GM19372 (cell line): Measurements from ENCODE around the gene SLC25A48.

Experiments used
- ATAC-seq: cut with Tn5 transposase; IDR thresholded peaks from one replicate; pipeline ENCODE4 v1.9.1; 2021; ENCODE audit warnings: mild to moderate bottlenecking, low read depth, moderate library complexity; ENCODE audit not compliant: unreplicated experiment

SLC25A48 gene

DNA sequence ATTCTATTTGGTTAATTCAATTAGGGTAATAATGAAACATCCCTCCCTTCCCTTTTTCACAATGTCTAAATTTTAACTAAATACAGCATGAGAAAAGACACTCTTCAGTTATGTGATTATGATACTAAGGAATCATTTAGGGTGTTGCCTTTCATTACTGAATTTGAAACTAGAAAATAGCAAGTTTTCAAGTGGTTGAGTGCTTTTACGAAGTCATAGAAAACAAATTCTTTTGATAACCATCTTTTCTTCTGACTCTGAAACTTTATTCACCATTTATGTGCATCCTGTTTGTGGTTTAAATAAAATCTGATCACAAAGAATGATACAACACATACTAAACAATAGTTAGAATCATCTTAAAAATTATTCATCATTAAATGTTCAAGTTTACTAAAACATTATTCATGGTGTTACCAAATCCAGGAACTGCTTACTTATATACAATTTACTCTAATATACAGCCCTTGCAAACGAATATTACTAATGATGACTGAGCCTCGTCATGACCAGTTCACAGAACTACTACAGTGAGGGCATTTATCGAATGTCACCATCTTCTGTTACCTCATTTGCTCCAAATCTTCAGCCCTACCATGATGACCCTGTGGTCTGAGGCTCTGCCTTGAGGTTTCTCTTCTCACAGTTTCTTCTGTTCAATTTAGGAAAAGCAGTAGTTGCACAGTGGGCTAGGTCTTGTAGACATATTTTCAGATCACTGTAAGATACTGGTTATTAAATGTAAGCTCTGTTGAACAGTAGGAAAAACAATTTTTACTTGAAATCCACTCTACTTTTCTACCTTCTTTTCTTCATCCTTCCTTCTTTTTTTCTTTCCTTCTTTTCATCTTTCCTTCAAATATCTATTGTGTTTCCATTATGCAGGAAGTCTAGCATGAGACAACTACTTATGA, 79.5 kb downstream of the SLC25A48 start:
- no peak for ATAC-seq

DNA sequence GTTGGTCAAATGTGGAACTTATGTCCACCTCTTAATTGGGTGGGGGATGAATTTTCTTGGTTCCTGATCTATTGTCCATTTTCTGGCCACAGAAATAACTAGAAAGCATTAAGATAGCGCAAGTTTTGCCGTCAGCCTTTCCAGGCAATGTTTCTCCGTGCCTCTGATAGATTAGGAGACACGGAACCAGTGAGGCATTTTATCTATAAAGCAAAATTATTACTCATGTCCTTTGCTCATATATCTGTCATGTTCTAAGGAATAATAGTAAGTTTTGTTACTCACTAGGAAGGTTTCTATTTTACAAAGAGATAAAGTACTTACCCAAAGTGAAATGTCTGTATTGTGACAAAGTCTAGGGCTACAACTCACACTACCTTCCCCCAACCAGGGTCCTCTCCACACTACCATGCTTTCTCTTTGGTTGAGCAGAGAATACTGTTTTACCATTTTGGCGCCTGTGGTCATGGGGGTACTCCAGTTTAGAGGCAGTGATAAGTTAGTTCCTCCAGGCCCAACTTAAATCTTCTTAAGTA, 81.1 kb downstream of the SLC25A48 start:
- ATAC-seq = no peak

DNA sequence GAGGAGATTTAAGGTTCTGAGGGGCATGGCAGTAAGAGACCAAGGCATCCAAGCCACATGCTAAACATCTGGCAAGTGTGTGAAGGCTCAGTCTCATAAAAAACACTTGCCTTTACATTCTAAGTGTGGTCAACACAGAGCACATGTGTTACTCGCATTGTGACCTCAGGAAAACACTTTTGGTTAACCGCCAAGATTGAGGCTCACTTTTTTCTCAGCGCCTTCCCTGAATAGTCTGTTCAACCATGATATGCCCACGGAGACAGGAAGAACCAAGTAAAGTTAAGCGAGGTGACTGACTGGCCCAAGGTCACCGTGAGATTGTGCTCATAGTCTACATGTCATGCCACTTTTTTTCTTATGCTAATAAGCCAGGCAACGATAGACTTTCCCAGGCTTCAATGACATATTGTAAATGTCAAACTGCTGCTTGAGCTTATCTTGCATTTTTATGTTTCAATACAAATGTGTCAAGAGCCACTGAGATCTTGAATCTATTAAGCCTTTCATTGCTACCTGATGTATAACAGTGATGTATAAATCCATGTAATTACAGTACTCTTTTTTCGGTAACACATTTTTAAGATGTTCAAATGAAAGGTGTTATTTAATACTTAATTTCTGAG, 82.3 kb downstream of the SLC25A48 start:
- ATAC-seq = no peak

DNA sequence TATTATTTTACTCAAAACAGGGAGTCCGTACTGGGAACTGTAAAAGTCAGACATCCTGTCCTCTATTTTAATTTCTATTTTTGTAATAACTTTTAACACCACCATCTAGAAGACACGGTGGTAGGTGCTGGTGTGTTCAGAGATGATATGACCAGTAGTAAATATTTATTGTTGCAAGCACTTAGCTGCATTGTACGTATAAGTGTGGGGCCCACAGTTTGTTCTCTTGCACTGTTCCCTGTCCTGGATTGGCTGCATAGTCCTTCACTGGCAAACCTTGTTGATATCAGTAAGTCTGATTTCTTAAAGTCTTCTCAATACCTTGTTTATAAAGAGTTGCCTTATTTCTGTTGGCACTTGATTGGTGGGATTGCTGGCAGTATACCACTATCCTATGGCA, 85.7 kb downstream of the SLC25A48 start:
- no peak for ATAC-seq

DNA sequence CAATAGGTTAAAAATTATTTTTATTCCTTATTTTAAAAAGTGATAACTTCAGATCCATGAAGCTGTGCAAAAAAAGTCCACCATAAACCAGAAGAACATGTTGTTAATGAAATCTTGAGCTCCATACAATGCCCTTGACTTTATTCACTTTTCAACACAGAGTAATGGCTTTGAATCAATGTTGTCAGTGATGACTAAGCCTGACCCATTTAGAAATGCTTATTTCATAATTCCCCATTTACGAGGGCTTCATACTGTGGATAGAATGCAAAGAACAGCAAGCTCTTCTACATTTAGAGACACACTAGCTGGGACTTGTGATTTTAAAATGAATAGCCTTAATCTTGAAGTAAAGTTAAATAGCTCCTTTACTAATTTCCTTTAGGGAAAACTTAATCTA, 86.9 kb downstream of the SLC25A48 start:
- no peak for ATAC-seq

DNA sequence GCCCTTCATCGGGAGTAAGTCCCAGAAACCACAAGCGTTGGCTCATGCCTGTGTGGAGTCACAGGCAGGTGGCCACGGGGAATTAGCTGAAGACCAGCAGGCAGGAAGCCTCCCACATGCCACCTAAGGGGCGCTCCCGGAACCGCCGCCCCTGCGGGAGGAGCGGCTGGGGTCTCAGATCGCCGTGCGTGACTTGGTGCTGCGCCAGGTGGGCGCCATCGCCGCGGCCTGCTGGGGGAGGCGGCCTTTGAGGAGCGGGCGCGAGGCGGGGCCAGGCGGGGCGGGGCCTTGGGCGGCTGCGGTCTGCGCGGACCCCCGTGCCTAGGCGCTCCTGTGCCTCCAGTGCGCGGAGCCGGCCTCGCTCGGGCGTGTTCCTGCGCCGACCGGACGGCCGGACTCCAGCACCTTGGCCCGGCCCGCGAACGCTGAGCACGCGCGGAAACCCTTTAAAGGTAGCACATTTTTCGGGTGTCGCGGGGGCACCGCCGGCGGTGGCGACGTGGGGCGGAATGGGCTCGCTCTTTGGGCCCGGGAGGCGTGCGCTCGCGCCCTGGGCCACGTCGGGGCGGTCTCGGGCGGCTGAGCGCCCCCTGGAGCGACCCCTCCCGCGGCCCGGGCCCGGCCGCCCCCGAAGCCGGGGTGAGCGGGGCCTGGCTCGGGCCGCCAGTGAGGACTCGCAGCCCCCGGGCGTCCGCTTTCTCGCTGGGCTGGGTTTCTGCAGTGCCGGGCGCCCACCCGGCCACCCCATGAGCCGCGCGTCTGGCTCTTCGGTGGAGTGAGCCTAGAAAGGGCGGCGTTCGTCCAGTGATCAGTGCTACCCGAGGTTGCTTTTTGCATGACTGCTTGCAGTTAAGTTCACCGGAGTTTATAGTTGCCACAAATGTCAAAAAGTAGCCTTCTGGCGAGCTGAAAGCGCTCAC, 95.8 kb downstream of the SLC25A48 start:
- ATAC-seq = no peak

DNA sequence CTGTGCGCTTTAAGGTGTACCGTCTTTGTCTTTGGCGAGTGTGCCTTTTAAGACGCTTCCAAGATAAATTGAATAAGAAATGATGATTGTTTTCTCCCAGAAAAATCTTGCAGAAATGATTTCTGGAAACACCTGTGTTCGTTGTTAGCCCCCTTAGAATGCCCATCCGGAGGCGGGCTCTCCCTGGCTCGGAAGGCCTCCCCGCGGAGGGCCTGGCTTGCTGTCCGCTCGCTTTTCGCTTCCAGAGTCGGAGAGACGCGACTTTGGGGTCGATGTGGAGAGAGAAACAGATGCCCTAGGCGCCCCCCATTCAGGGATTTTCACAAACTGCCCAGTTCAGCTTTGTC, 96.5 kb downstream of the SLC25A48 start:
- ATAC-seq = no peak

DNA sequence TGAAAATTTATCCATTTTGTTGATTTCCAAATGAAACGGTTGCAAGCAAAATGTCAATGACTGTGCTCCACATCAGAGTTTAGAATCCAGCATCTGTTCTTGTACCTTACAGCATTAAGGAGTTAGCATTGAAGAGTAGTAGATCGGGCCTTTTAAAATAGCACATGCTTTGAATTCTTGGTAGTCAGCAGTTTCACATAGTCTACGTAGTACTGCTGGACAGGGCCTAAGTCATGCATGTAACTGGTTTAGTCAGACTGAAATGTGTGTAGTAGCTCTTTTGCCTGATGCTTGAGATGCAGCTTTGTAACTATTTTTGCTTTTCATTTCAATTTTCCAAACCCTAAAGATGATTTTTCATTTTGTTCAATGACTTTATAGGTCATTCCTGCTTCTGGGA, 100.5 kb downstream of the SLC25A48 start:
- no peak for ATAC-seq

DNA sequence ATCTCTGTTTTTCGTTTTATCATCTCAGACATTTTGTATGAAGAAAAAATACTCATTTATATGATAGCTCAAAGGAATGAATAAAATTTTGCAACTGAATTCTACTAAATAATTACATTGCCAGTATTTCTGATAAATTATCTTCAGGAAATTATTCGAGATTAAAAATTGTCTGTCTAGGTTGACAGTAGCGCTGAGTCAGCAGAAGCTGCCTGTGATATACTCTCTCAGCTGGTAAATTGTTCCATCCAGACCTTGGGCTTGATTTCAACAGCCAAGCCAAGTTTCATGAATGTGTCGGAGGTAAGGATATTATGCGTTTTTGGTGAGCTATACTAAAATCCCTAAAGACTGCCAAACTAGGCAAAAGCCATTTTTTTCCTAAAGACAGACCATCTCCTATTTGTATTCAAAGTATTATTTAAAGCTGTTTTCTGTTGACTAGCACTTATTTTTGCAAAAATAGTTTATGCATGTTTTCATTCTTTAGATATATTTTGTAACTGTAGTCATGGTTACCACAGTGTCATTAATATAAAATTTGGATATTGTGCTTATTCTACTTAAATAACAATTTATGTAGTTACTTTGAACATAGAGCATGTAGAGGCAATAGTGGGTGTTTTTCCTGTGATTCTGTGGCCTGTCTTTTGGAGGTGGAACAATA, 102.9 kb downstream of the SLC25A48 start:
- ATAC-seq = no peak
